Right atrium auricular region (tissue), 2 donors: ENCODE measurements around the gene RNF213. TPM values are rescaled to one million over a fixed set of nuclear protein-coding genes. Genes with fewer than 3 reads are reported as not detected.

Experiments used
- DNase-seq: peaks from one replicate; pipeline ENCODE4 v3.0.0-alpha.2; 2019; ENCODE audit warnings: low spot score
- H3K27ac ChIP-seq, 2 donors: fragments of 200-600 bp; sonication (generic); 1 replicate in 1 of 2; 2 replicates in 1 of 2; pipeline ENCODE4 v1.5.1; 2016 to 2019
- H3K27me3 ChIP-seq, 2 donors: fragments of 200-600 bp; sonication (generic); one replicate each; pipeline versions ENCODE4 v1.5.1 to v1.6.0; 2017 to 2019
- H3K36me3 ChIP-seq: fragments of 200-600 bp; sonication (generic); one replicate; pipeline ENCODE4 v1.5.1; 2016
- H3K4me1 ChIP-seq, 2 donors: fragments of 200-600 bp; sonication (generic); one replicate each; pipeline versions ENCODE4 v1.5.1 to v1.6.0; 2017 to 2019
- H3K4me3 ChIP-seq, 2 donors: fragments of 200-600 bp; sonication (generic); 1 replicate in 1 of 2; 2 replicates in 1 of 2; pipeline ENCODE4 v1.5.1; 2017 to 2019; ENCODE audit warnings: mild to moderate bottlenecking in 1 of 2, moderate library complexity in 1 of 2
- H3K9me3 ChIP-seq, 2 donors: fragments of 200-600 bp; sonication (generic); one replicate each; pipeline ENCODE4 v1.5.1; 2019
- CTCF ChIP-seq, 2 donors: fragments of 200-600 bp; sonication (generic); IDR thresholded peaks; one replicate each; pipeline ENCODE4 v1.5.1; 2019; ENCODE audit warnings: antibody characterized with exemption in 2 of 2
- total RNA-seq, 2 donors: library from RNA; depleted of rRNA; stranded (reverse); fragments of >200 nt; gene quantifications; one replicate each; pipeline ENCODE4 v1.1.0, GENCODE V29; 2016

Gene RNF213
- total RNA-seq, 2 donors from 2014 or later = 27.3 to 36.8 TPM

DNA sequence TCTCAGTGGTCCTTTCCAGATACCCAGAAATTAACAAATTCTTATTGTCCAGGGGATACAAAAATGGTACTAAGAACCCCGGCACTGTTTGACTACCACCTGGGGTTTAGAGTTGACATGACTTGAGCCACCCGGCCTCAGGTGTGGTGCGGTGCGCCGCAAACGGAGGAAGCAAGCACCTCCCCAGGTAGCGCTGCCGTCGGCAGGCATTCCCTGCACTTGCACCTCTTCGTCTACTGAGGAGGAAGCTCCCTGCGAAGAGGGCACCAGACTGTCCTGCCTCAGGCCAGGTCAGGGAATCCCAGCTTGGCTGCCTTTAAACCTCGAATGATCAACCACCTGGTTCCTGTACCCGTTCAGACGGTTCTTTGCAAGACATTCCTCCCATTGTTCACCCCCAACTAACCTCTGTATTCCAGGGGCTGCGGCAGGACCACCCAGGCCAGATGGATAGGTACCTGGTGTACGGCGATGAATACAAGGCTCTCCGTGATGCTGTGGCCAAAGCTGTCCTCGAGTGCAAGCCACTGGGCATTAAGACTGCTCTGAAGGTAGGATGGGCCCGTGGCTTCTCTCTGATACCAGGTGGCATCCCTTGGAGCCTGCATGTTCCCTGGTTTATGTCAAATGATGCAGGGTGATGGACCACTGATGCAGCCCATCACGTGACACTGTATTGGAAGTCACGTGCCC, 113.5 kb downstream of the RNF213 start:
- TF ChIP-seq CTCF (IDR thresholded peaks at IDR 0.05) = no peak
- H3K4me3 ChIP-seq = no peak overlapping the region
- H3K27me3 ChIP-seq = no peaks in the 10 kb centered on the region
- H3K27ac ChIP-seq = no peak overlapping the region
- H3K36me3 ChIP-seq = peaks cover 96% of the 10 kb centered on the region
- no peak for DNase-seq
- no peaks in the 10 kb centered on the region for H3K9me3 ChIP-seq
- H3K4me1 ChIP-seq = no peaks in the 10 kb centered on the region

DNA sequence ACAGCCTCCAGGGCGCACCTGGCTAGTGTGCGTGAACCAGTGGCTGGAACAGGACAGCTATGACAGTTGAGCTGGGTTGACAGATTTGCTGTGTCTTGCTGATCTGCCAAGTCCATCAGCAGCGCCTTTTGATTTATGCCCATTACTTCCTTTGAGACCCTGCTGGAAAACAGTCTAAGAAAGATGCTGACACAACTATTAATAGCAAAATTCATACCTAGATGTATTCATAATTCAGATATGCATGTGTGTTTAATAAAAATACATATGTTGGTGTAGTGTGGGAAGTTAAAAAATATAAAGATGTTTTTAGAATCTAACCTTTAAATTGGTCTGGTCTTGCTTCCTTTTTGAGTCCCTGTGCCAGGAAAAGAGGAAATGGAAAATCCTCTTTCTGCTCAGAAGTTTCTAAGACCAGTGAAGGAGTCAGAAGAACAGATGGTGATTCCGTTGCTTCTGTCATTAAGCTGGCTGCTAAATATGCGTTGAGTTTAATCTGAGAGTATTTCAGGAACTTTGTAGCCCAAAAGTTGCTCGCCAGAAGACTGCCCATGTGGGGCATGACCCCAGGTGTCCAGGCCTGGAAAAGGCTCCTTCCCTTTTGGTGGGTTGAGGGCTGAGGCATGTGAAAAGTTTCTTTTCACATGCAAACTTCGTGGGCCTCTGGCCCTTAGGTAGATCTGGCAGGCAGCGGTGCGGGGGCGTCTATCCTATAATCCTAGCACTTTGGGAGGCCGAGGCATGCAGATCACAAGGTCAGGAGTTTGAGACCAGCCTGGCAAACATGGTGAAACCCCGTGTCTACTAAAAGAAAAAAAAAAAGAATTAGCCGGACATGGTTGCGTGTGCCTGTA, 114.3 kb downstream of the RNF213 start:
- no peaks in the 10 kb centered on the region for H3K27me3 ChIP-seq
- TF ChIP-seq CTCF (IDR thresholded peaks at IDR 0.05) = no peak
- peaks cover 94% of the 10 kb centered on the region for H3K36me3 ChIP-seq
- H3K27ac ChIP-seq = no peak overlapping the region
- no peaks in the 10 kb centered on the region for H3K4me1 ChIP-seq
- no peaks in the 10 kb centered on the region for H3K9me3 ChIP-seq
- H3K4me3 ChIP-seq = no peak overlapping the region
- DNase-seq = no peak

GRCh38 chr17:80376531-80376930, 115.9 kb downstream of the RNF213 start:
- H3K9me3 ChIP-seq = no peaks in the 10 kb centered on the region
- no peak overlapping the region for H3K4me3 ChIP-seq
- no peaks in the 10 kb centered on the region for H3K4me1 ChIP-seq
- no peak for DNase-seq
- peaks cover 95% of the 10 kb centered on the region for H3K36me3 ChIP-seq
- H3K27ac ChIP-seq = no peak overlapping the region
- no peak for TF ChIP-seq CTCF (IDR thresholded peaks at IDR 0.05)
- no peaks in the 10 kb centered on the region for H3K27me3 ChIP-seq

- Histone ChIP-seq H3K4me3 (no peak overlapping the region), H3K36me3 (peaks cover 95% of the 10 kb centered on the region), H3K4me1 (no peaks in the 10 kb centered on the region), H3K9me3 (no peaks in the 10 kb centered on the region), H3K27me3 (no peaks in the 10 kb centered on the region), H3K27ac (no peak overlapping the region)
- no peak for TF ChIP-seq CTCF (IDR thresholded peaks at IDR 0.05)
- no peak for DNase-seq
Measured at GRCh38 chr17:80377798-80378197, 117.1 kb downstream of the RNF213 start.

- no peak overlapping the region for H3K4me3 ChIP-seq
- H3K27ac ChIP-seq = no peak overlapping the region
- no peak for DNase-seq
- no peaks in the 10 kb centered on the region for H3K4me1 ChIP-seq
- peaks cover 95% of the 10 kb centered on the region for H3K36me3 ChIP-seq
- H3K9me3 ChIP-seq = no peaks in the 10 kb centered on the region
- no peak for TF ChIP-seq CTCF (IDR thresholded peaks at IDR 0.05)
- no peaks in the 10 kb centered on the region for H3K27me3 ChIP-seq
Measured at GRCh38 chr17:80379348-80379747, 118.7 kb downstream of the RNF213 start.
